Right lobe of liver (tissue), 4 donors: Measurements from ENCODE around the gene ANO2.

ENCODE experiments used
- CTCF ChIP-seq, 4 donors: fragments of 200-600 bp in 3 of 4; fragments of 450-650 bp in 1 of 4; IDR thresholded peaks; one replicate each; pipeline versions ENCODE4 v1.5.1 to v1.8.0; 2016 to 2022; ENCODE audit warnings: antibody characterized with exemption in 4 of 4, mild to moderate bottlenecking in 2 of 4
- POLR2A ChIP-seq: fragments of 450-650 bp; IDR thresholded peaks from one replicate; pipeline ENCODE4 v1.6.1; 2017; ENCODE audit warnings: antibody characterized with exemption, mild to moderate bottlenecking
- donor health status: DM: no; HTN: no; CAD: no.
- donor health status: DM: no; HTN: no; CAD: no.
- donor health status: DM: no; HTN: yes; CAD: no.

DNA sequence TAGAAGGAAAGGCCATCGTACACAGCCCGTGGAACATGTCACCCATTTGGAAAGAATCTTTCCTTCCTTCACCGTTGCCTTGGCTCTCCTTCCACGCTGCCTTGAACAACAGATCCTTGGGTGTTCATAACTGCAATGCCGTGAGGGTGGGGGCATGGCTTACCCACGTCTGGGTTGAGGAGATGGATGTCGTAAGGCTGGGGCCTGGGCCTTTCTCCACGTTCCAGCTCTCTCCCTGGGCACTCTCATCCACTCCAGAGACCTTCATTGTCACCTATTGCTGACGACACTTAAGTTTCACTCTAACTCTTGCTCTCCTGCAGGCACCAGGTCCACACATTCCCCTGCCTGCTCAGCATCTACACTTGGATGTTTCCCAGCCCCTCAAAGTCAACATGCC is 19.4 kb downstream of the ANO2 start:
- no peak for TF ChIP-seq CTCF (IDR thresholded peaks at IDR 0.05)
- TF ChIP-seq POLR2A, result no peak
